CD4-positive, alpha-beta T cell treated with Interferon gamma for 1 hour (primary cell): ENCODE data around the gene PRSS27.
A peak's percentile ranks its signal among the peaks of the same experiment; 100 is the strongest.
"Not testable (repeated sequence)": the region's sequence is repeated elsewhere in the genome, so short reads cannot be mapped to it uniquely, and the experiment has no call there.

Experiments
- DNase-seq: peaks from one replicate; pipeline ENCODE4 v3.0.0-alpha.2; 2020

Gene PRSS27

GRCh38 chr16:2670017-2670416 is 50.0 kb downstream of the PRSS27 start:
- DNase-seq, result peak; percentile 62

- DNase-seq, result not testable (repeated sequence)
Measured at GRCh38 chr16:2669587-2669986, 50.4 kb downstream of the PRSS27 start.

GRCh38 chr16:2666671-2667070 is 53.4 kb downstream of the PRSS27 start:
- not testable (repeated sequence) for DNase-seq

- DNase-seq, result no peak
Measured at GRCh38 chr16:2664574-2664982, 55.4 kb downstream of the PRSS27 start.

GRCh38 chr16:2663553-2664546 is 56.2 kb downstream of the PRSS27 start:
- DNase-seq, result no peak
